GM18517 (cell line): ENCODE measurements around the gene FGF11.
A peak's percentile ranks its signal among the peaks of the same experiment; 100 is the strongest.

Source experiments
- ATAC-seq: cut with Tn5 transposase; IDR thresholded peaks from one replicate; pipeline ENCODE4 v1.9.1; 2021; ENCODE audit warnings: mild to moderate bottlenecking, moderate library complexity; ENCODE audit not compliant: unreplicated experiment

The FGF11 gene

GRCh38 chr17:7439462-7440112 lies at the start of gene FGF11:
TSS of gene FGF11 (plus strand) at chr17:7439512. CDS start at chr17:7439621, 109 bp downstream.
- no peak for ATAC-seq

- no peak for ATAC-seq
Measured at GRCh38 chr17:7389924-7390910, 49.1 kb upstream of the FGF11 start.

GRCh38 chr17:7391307-7391706 lies 48.0 kb upstream of the FGF11 start:
- no peak for ATAC-seq

GRCh38 chr17:7392696-7393612 lies 46.4 kb upstream of the FGF11 start:
- no peak for ATAC-seq

- peak; percentile 50 for ATAC-seq
Measured at GRCh38 chr17:7393613-7394451, 45.5 kb upstream of the FGF11 start.

- ATAC-seq: peak; percentile 68
Measured at GRCh38 chr17:7394452-7395191, 44.7 kb upstream of the FGF11 start, which contains the start of gene PLSCR3. TSS of gene PLSCR3 (minus strand) at chr17:7394525. CDS start at chr17:7394110, 415 bp downstream.

GRCh38 chr17:7396147-7396546 lies 43.2 kb upstream of the FGF11 start:
- ATAC-seq: no peak

- ATAC-seq: no peak
Measured at GRCh38 chr17:7398612-7399011, 40.7 kb upstream of the FGF11 start.

GRCh38 chr17:7403043-7403726 lies 36.1 kb upstream of the FGF11 start:
- no peak for ATAC-seq

GRCh38 chr17:7403727-7403976 lies 35.7 kb upstream of the FGF11 start:
- peak; percentile 14 for ATAC-seq

GRCh38 chr17:7403977-7404736 lies 35.2 kb upstream of the FGF11 start, which contains the start of gene TMEM256:
TSS of gene TMEM256 (minus strand) at chr17:7404097. CDS start at chr17:7404084, 13 bp downstream.
- ATAC-seq: peak; percentile 86

- ATAC-seq: no peak
Measured at GRCh38 chr17:7404737-7405349, 34.5 kb upstream of the FGF11 start.

GRCh38 chr17:7405350-7406234 lies 33.7 kb upstream of the FGF11 start:
- no peak for ATAC-seq

GRCh38 chr17:7406235-7406825 lies 33.0 kb upstream of the FGF11 start:
- ATAC-seq: no peak

- ATAC-seq: no peak
Measured at GRCh38 chr17:7407082-7407481, 32.2 kb upstream of the FGF11 start.
